ENCODE results near the gene MBD6.
A peak's percentile ranks its signal among the peaks of the same experiment; 100 is the strongest.

MBD6 gene

GRCh38 chr12:57533108-57533507, 10.5 kb downstream of the MBD6 start:
- no peak for DNase-seq

- DNase-seq = no peak
Measured at GRCh38 chr12:57534250-57534649, 11.6 kb downstream of the MBD6 start.

- no peak for DNase-seq
Measured at GRCh38 chr12:57534991-57535543, 12.4 kb downstream of the MBD6 start.

GRCh38 chr12:57535764-57536596, 13.4 kb downstream of the MBD6 start:
- no peak for DNase-seq

GRCh38 chr12:57536597-57536942, 13.9 kb downstream of the MBD6 start:
- DNase-seq = no peak

- no peak for DNase-seq
Measured at GRCh38 chr12:57539134-57539768, 16.6 kb downstream of the MBD6 start.

- no peak for DNase-seq
Measured at GRCh38 chr12:57541001-57541400, 18.4 kb downstream of the MBD6 start.

GRCh38 chr12:57541717-57542116, 19.1 kb downstream of the MBD6 start:
- DNase-seq = no peak

- DNase-seq = no peak
Measured at GRCh38 chr12:57543581-57543980, 21.0 kb downstream of the MBD6 start.

- DNase-seq = no peak
Measured at GRCh38 chr12:57545809-57546437, 23.3 kb downstream of the MBD6 start.

GRCh38 chr12:57546438-57547287, 24.0 kb downstream of the MBD6 start, which contains the start of gene DCTN2:
Gene DCTN2 (minus strand): TSS chr12:57547192. CDS start chr12:57547063, 129 bp downstream.
- DNase-seq = peak; percentile 94

- DNase-seq = no peak
Measured at GRCh38 chr12:57547288-57548012, 24.8 kb downstream of the MBD6 start.

- DNase-seq = no peak
Measured at GRCh38 chr12:57548013-57548315, 25.3 kb downstream of the MBD6 start.

GRCh38 chr12:57548488-57548887, 25.9 kb downstream of the MBD6 start:
- no peak for DNase-seq

GRCh38 chr12:57549203-57549908, 26.7 kb downstream of the MBD6 start:
- DNase-seq = no peak

- DNase-seq = no peak
Measured at GRCh38 chr12:57549909-57550640, 27.5 kb downstream of the MBD6 start, which contains the start of gene KIF5A. Gene KIF5A (plus strand): TSS chr12:57550044. CDS start chr12:57550272, 228 bp downstream.

GRCh38 chr12:57550641-57551549, 28.3 kb downstream of the MBD6 start:
- no peak for DNase-seq

GRCh38 chr12:57551637-57552305, 29.1 kb downstream of the MBD6 start:
- no peak for DNase-seq

GRCh38 chr12:57552306-57552651, 29.7 kb downstream of the MBD6 start:
- no peak for DNase-seq
